ENCODE measurements around the gene BAD. TPM values are rescaled to one million over a fixed set of nuclear protein-coding genes. Genes with fewer than 3 reads are reported as not detected.
"Not testable (repeated sequence)": the region's sequence is repeated elsewhere in the genome, so short reads cannot be mapped to it uniquely, and the experiment has no call there.

BAD gene
- total and polyA plus RNA-seq, 11 donors: 41.5 to 123 (median 58.5) TPM

DNA sequence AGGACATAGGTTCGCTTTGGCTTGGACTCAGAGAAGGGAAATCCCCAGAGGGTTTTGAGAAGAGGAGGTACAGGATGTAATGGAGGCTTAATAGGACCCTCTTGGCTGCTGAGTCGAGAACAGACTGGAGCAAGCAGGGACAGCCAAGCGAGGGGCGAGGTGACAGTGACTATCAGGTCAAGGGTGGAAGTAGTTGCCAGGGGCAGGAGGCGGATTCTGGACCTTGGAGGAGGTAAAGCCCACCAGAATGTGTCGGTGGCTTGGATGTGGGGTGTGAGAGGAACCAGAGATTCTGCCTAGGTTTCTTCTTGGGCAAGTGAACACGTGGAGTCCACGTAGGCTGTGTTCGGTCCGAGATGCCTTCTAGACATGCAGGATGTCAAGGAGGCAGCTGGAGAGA, 28.5 kb upstream of the BAD start:
- no peak for ATAC-seq
- Histone ChIP-seq H3K4me3 (no peak overlapping the region), H3K27me3 (no peaks in the 10 kb centered on the region), H3K9me3 (no peaks in the 10 kb centered on the region), H3K27ac (peak overlapping the region in 7 of 12 donors; percentile 22 to 75 (median 65)), H3K36me3 (peaks cover 0 to 50% (median 27%) of the 10 kb centered on the region in 9 donors), H3K4me1 (peaks cover 0 to 39% (median 26%) of the 10 kb centered on the region in 12 donors)
- WGBS, 4 donors: 84 to 90% (median 85%) methylated on average over 10 of the region's 10 CpGs
- DNase-seq: no peak
- TF ChIP-seq POLR2A (IDR thresholded peaks at IDR 0.05) (no peak), CTCF (IDR thresholded peaks at IDR 0.05) (no peak)
- intact Hi-C loops (cut with DNase I): no loop called here

DNA sequence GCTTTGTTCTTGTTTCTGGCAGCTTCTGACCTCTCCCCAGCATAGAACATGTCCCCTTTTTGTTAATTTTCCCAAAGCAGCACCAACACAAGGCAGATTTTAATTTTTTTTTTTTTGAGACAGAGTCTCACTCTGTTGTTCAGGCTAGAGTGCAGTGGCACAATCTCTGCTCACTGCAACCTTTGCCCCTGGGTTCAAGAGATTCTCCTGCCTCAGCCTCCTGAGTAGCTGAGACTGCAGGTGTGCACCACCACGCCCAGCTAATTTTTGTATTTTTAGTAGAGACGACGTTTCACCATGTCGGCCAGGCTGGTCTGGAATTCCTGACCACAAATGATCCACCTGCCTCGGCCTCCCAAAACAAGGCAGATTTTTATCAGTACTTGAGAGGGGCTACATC, 23.3 kb upstream of the BAD start:
- not testable (repeated sequence) for H3K9me3 ChIP-seq, ATAC-seq, DNase-seq, H3K4me3 ChIP-seq, H3K27me3 ChIP-seq, H3K27ac ChIP-seq
- intact Hi-C loops (cut with DNase I): loop anchor here in 2 of 10 donors (10.0 kb wide), 2 partner anchors 53 to 333 kb away; partner anchors contain the start of genes COX8A (in 1 of the 2) and PLCB3 (in 1 of the 2)
- 90 to 93% (median 92%) methylated on average over 5 of the region's 5 CpGs for WGBS, 4 donors
- peaks cover 0 to 37% (median 27%) of the 10 kb centered on the region in 12 donors for H3K4me1 ChIP-seq
- peaks cover 0 to 20% (median 7%) of the 10 kb centered on the region in 9 donors for H3K36me3 ChIP-seq

DNA sequence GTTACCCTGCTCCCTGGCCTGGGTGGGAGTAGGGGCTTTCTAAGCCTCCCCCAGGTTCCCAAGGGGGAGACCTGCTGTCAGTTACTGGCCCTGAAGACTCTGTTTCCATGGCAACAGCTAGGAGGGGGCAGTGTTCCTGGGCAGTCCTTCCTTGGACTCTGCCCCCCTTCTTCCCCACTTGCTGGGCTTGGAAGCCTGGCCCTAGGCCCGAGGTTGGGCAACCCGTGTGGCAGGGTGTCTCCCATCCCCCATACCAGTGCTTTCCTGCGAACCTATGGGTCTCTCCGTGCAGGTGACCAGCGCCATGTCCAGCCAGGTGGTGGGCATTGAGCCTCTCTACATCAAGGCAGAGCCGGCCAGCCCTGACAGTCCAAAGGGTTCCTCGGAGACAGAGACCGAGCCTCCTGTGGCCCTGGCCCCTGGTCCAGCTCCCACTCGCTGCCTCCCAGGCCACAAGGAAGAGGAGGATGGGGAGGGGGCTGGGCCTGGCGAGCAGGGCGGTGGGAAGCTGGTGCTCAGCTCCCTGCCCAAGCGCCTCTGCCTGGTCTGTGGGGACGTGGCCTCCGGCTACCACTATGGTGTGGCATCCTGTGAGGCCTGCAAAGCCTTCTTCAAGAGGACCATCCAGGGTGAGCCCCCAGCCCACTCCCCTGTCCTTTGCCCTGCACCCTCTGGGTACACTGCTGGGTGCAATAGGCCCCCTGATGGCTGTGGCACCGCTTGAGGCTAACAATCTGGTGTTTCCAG, 22.6 kb upstream of the BAD start:
- peaks cover 0 to 31% (median 21%) of the 10 kb centered on the region in 12 donors for H3K4me1 ChIP-seq
- ATAC-seq: no peak
- TF ChIP-seq CTCF (IDR thresholded peaks at IDR 0.05) (no peak), POLR2A (IDR thresholded peaks at IDR 0.05) (no peak)
- intact Hi-C loops (cut with DNase I): loop anchor here in 2 of 10 donors (10.0 kb wide), 2 partner anchors 52 to 332 kb away; partner anchors contain the start of genes COX8A (in 1 of the 2) and PLCB3 (in 1 of the 2)
- H3K36me3 ChIP-seq: peaks cover 0 to 20% (median 7%) of the 10 kb centered on the region in 9 donors
- no peaks in the 10 kb centered on the region for H3K27me3 ChIP-seq
- WGBS, 4 donors: 46 to 81% (median 78%) methylated on average over 6 to 15 of the region's 15 CpGs
- H3K27ac ChIP-seq: peak overlapping the region; percentile 8 to 98 (median 96)
- H3K9me3 ChIP-seq: no peaks in the 10 kb centered on the region
- DNase-seq: peak in 2 of 5 donors; percentile 52 to 57
- H3K4me3 ChIP-seq: peak overlapping the region; percentile 62 to 93 (median 80)

GRCh38 chr11:64306563-64306875, 22.1 kb upstream of the BAD start:
- ATAC-seq: no peak
- TF ChIP-seq POLR2A (IDR thresholded peaks at IDR 0.05) (no peak), CTCF (IDR thresholded peaks at IDR 0.05) (no peak)
- 25 to 30% (median 27%) methylated on average over 7 to 9 of the region's 9 CpGs for WGBS, 4 donors
- intact Hi-C loops (cut with DNase I): loop anchor here in 2 of 10 donors (10.0 kb wide), 2 partner anchors 52 to 332 kb away; partner anchors contain the start of genes COX8A (in 1 of the 2) and PLCB3 (in 1 of the 2)
- H3K27ac ChIP-seq: peak overlapping the region; percentile 8 to 98 (median 96)
- H3K4me1 ChIP-seq: peaks cover 0 to 31% (median 21%) of the 10 kb centered on the region in 12 donors
- peak overlapping the region; percentile 62 to 93 (median 80) for H3K4me3 ChIP-seq
- DNase-seq: no peak
- H3K27me3 ChIP-seq: peaks cover 0 to 4% (median 0%) of the 10 kb centered on the region in 9 donors
- H3K9me3 ChIP-seq: no peaks in the 10 kb centered on the region
- H3K36me3 ChIP-seq: peaks cover 0 to 20% (median 7%) of the 10 kb centered on the region in 9 donors

Data from heart left ventricle (tissue), 16 donors.